Hematopoietic multipotent progenitor cell treated with erythropoietin and hydrocortisone succinate and interleukin-3 and kit ligand, for 17 days (in vitro differentiated cells): Measurements from ENCODE around the gene CLHC1.
"Not testable (repeated sequence)": the region's sequence is repeated elsewhere in the genome, so short reads cannot be mapped to it uniquely, and the experiment has no call there.

ENCODE experiments used
- DNase-seq: peaks from one replicate; pipeline ENCODE4 v3.0.0-alpha.2; 2015; ENCODE audit warnings: low spot score

The CLHC1 gene

DNA sequence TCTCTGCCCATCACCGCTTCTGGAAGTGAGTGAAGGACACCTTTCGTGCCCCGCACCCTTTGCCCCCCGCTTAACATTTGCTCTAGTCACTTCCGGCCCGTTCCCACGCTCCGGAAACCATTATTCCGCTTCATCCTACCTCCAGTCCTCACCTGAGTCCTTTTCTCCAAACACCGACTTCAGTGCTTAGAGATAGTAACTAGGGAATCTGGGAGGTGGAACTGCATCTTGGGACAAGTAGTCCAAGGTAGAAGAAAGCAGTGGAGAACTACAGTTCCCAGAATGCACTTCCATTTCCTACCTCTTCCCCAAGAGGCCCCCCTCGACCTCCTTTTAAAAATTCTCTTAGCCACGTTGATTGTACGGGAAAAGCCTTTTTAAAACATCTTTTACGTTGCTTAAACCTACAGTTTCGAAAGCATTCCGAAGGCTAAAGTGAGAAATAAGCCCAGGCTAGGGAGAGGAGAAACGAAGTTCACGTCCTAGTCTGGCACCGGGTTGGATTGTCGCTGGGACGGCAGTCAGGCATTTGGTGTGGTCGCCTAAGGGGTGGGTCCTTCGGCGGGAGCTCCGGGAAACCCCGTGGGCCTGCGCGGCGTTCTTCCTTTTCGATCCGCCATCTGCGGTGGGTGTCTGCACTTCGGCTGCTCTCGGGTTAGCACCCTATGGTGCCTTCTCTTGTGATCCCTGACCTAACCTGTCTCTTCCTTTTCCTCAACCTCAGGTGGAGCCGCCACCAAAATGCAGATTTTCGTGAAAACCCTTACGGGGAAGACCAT is at the start of gene CLHC1, which contains the start of gene RPS27A:
CLHC1 (minus strand) TSS at position 210 of the 779 bp plus-strand sequence. CDS start 9,882 bp downstream, outside the sequence.
RPS27A (plus strand) TSS at position 605 of the 779 bp plus-strand sequence; CDS start at position 742, 137 bp downstream.
- DNase-seq = peak; percentile 97

GRCh38 chr2:55280851-55281546 is 48.9 kb upstream of the CLHC1 start:
- not testable (repeated sequence) for DNase-seq

- DNase-seq = not testable (repeated sequence)
Measured at GRCh38 chr2:55279859-55280424, 47.8 kb upstream of the CLHC1 start.

DNA sequence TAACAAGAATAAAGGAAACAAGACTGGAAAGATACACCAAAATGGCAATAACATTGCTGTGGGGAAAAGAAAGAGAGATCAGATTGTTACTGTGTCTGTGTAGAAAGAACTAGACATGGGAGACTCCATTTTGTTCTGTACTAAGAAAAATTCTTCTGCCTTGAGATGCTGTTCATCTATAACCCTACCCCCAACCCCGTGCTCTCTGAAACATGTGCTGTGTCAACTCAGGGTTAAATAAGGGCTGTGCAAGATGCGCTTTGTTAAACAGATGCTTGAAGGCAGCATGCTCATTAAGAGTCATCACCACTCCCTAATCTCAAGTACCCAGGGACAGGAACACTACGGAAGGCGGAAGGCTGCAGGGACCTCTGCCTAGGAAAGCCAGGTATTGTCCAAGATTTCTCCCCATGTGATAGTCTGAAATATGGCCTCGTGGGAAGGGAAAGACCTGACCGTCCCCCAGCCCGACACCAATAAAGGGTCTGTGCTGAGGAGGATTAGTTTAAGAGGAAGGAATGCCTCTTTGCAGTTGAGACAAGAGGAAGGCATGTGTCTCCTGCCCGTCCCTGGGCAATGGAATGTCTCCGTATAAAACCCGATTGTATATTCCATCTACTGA is 47.2 kb upstream of the CLHC1 start:
- DNase-seq = not testable (repeated sequence)

GRCh38 chr2:55277310-55277709 is 45.2 kb upstream of the CLHC1 start:
- no peak for DNase-seq

GRCh38 chr2:55274346-55274745 is 42.3 kb upstream of the CLHC1 start:
- not testable (repeated sequence) for DNase-seq

GRCh38 chr2:55269645-55269990 is 37.5 kb upstream of the CLHC1 start:
- DNase-seq = no peak

- peak; percentile 80 for DNase-seq
Measured at GRCh38 chr2:55268907-55269644, 37.0 kb upstream of the CLHC1 start, which contains the start of gene MTIF2. Gene MTIF2 (minus strand): TSS chr2:55269231. CDS start chr2:55263858, 5,373 bp downstream.

DNA sequence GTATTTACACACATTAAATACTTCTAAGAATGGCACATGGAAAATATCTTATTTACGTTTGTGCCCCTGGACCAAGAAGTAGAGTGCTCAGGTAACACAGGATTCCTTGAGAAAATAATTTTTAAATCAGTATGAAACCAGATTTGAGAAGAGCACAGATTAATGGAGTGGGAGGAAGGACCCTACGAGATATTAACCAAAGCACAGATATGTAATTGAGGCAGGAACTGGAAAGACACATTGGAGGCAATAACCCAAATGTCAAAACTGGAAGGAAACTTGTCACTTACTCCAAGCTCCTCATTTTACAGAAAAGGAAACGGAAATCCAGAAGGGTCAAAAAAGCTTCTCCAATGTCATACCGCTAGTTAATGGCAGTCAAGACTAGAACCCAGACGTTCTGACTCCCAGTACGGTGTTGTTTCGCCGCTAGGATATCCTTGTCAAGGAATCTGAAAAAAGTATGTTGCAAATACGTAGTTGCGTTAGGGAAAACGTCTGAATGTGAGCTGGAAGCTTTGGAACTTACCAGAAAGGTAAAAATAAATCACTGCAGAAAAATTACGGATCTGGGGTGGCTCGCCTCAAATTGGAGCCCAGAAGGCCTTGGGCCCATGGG is 36.3 kb upstream of the CLHC1 start:
- no peak for DNase-seq

- not testable (repeated sequence) for DNase-seq
Measured at GRCh38 chr2:55259586-55259985, 27.5 kb upstream of the CLHC1 start.

- DNase-seq = no peak
Measured at GRCh38 chr2:55252832-55253231, 20.7 kb upstream of the CLHC1 start.

DNA sequence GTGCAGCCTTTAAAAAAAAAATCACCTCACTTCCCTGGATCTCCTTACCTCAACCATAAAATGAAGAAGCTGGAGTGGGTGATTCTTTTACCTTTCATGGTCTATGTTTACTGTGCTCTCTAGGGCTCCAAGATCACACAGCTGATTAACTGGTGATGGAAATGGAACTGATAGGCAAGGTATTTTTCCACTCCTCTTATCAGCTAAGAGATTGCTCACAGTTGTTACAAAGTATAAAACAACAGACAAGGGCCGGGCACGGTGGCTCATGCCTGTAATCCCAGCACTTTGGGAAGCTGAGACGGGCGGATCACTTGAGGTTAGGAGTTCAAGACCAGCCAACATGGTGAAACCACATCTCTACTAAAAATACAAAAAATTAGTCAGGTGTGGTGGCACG is 14.9 kb upstream of the CLHC1 start:
- no peak for DNase-seq

GRCh38 chr2:55245411-55245810 is 13.3 kb upstream of the CLHC1 start:
- DNase-seq = no peak

DNA sequence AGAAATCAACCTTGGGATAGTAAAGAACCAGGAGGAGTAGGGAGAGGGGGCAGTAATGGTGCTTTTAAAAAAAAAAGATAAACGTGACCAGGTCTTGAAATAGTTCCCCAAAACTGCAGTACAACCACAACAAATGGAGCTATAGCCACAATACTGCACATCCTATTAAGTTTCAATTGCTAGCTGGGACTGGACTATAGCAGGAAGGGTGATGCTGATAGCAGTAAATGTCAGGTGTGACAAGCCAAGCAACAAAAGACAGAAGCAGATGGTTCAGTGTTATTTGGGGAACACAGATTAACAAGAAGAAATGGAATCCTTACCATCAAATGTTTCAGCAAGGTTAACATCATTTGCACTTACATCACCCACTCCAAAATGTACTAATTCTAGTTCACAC is 10.5 kb upstream of the CLHC1 start:
- no peak for DNase-seq

GRCh38 chr2:55241582-55241981 is 9.5 kb upstream of the CLHC1 start:
- DNase-seq = not testable (repeated sequence)

GRCh38 chr2:55239656-55240222 is 7.6 kb upstream of the CLHC1 start:
- no peak for DNase-seq

DNA sequence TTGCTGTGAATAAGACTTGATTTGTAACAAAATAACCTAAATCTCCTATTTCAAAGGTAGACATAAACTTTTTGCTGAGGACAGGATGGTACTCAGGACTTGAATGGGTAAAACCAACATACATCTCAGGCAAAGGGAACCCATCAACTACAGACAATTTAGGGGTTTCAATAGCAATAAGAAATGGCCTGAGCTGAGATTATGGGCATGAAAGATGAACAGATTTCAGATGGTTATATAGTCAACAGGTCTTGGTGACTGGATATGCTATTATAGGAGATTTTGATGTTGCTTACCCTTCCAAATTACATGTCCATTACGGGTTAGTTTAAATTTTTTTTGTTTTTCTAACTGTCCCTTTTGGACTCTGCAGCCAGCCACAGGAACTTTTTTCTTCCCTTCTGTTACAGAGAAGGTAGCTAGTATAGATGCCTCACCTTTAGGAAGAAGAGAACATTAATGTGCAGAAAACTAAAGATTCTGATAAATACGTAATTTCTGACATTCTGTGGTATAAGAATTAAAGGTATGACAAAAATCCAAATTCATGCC is 5.0 kb upstream of the CLHC1 start:
- DNase-seq = no peak

DNA sequence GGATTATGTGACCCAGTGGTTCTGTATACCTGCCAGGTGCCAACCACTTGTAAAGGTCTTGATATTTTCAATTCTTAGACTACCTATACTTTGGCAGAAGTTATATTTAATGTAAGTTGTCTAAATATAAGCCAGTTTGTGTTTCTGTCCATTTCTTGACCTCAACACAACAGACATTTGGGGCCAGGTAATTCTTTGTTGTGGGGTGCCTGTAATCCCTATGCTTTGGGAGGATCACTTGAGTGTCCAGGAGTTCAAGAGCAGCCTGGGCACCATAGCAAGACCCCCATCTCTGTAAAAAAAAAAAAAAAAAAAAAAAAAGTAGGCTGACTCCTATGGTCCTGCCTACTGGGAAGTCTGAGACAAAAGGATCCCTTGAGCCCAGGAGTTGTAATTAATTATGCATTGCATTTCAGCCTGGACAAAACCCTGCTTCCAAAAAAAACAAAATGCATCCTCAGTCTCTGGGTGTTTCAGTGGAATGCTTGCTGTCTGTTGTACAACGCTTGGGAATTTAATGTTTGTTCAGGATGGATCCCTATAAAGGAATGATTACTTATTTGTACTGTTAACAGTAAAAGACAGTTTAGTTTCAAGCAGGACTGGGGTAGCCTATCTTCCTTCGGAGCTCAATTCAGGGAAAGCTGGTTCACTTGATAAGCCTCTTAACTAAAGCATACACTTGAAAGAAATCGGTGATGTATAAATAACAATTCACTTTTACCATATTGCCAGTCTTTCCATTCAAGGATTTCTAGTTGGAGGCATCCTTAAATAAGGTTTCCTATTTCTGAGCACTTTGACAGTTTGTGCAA is 3.8 kb upstream of the CLHC1 start:
- DNase-seq = no peak

GRCh38 chr2:55233658-55233940 is 1.5 kb upstream of the CLHC1 start:
- no peak for DNase-seq
